Keratinocyte (primary cell): ENCODE results near the gene ADISSP. TPM values are rescaled to one million over a fixed set of nuclear protein-coding genes. Genes with fewer than 3 reads are reported as not detected.

Experiments
- DNase-seq: peaks from one replicate; pipeline ENCODE4 v3.0.0-alpha.2; 2011; ENCODE audit warnings: low read depth, missing footprints, low spot score
- FAIRE-seq: peaks from 2 replicates; lab custom pipeline; 2011; peaks lifted over from hg19 to GRCh38; lab: Jason Lieb, UNC
- H2AFZ ChIP-seq: 2 replicates; pipeline ENCODE4 v1.6.0; 2012; ENCODE audit warnings: low read length, control low read depth, inconsistent platforms; ENCODE audit not compliant: control insufficient read depth
- H3K27ac ChIP-seq: 2 replicates; pipeline ENCODE4 v1.5.1; 2011; ENCODE audit warnings: low read length; ENCODE audit not compliant: control insufficient read depth, insufficient read depth
- H3K27me3 ChIP-seq: 3 replicates; pipeline ENCODE4 v1.6.0; 2011; ENCODE audit warnings: low read length; ENCODE audit not compliant: control insufficient read depth, insufficient read depth; ENCODE audit errors: extremely low read depth
- H3K36me3 ChIP-seq, 2 experiments: 2 replicates in 1 of 2; 3 replicates in 1 of 2; pipeline ENCODE4 v1.5.1; 2011; ENCODE audit warnings: low read length in 2 of 2, mild to moderate bottlenecking in 1 of 2; ENCODE audit not compliant: control insufficient read depth in 2 of 2, insufficient read depth in 2 of 2; ENCODE audit errors: extremely low read depth in 1 of 2
- H3K4me1 ChIP-seq: 3 replicates; pipeline ENCODE4 v1.5.1; 2011; ENCODE audit warnings: low read length; ENCODE audit not compliant: control insufficient read depth, insufficient read depth; ENCODE audit errors: extremely low read depth
- H3K4me2 ChIP-seq: 3 replicates; pipeline ENCODE4 v1.6.0; 2011; ENCODE audit warnings: low read depth, low read length; ENCODE audit not compliant: control insufficient read depth, insufficient read depth; ENCODE audit errors: extremely low read depth
- H3K4me3 ChIP-seq, 3 experiments: fragments of 200-600 bp in 1 of 3; sonication (generic) in 1 of 3; 2 replicates in 2 of 3; 3 replicates in 1 of 3; pipeline ENCODE4 v1.5.1; 2011 to 2016; ENCODE audit warnings: low read length in 3 of 3, mild to moderate bottlenecking in 3 of 3, control low read depth in 2 of 3, inconsistent platforms in 1 of 3, low read depth in 1 of 3, mixed read lengths in 1 of 3, mixed run types in 1 of 3, moderate library complexity in 1 of 3; ENCODE audit not compliant: control insufficient read depth in 2 of 3, insufficient read depth in 2 of 3; ENCODE audit errors: extremely low read depth in 1 of 3
- H3K79me2 ChIP-seq: 2 replicates; pipeline ENCODE4 v1.6.0; 2012; ENCODE audit warnings: low read length; ENCODE audit not compliant: control insufficient read depth, insufficient read depth
- H3K9ac ChIP-seq: 3 replicates; pipeline ENCODE4 v1.6.0; 2011; ENCODE audit warnings: low read length; ENCODE audit not compliant: control insufficient read depth, insufficient read depth; ENCODE audit errors: extremely low read depth
- H3K9me1 ChIP-seq: 3 replicates; pipeline ENCODE4 v1.6.0; 2011; ENCODE audit warnings: low read length; ENCODE audit not compliant: control insufficient read depth, insufficient read depth; ENCODE audit errors: extremely low read depth
- H3K9me3 ChIP-seq: 2 replicates; pipeline ENCODE4 v1.5.1; 2012; ENCODE audit warnings: low read depth, low read length; ENCODE audit not compliant: control insufficient read depth
- H4K20me1 ChIP-seq: 3 replicates; pipeline ENCODE4 v1.6.0; 2011; ENCODE audit warnings: low read length; ENCODE audit not compliant: control insufficient read depth, insufficient read depth; ENCODE audit errors: extremely low read depth
- EZH2 ChIP-seq: IDR thresholded peaks from one replicate; pipeline ENCODE4 v1.6.1; 2012; ENCODE audit warnings: inconsistent platforms, mild to moderate bottlenecking, low read length, moderate library complexity
- dilution Hi-C: fragments of 300-500 bp; cut with MboI; formaldehyde crosslinking; loops from one replicate; pipeline ENCODE4 v1.7.0; 2020; ENCODE audit warnings: low sequenced_read_pairs; ENCODE audit not compliant: extremely low pct_ligation_motif_present
- polyA plus RNA-seq, 5 experiments: library from polyadenylated mRNA; depleted of rRNA in 3 of 5; stranded (reverse) in 3 of 5; stranded (forward) in 1 of 5; unstranded in 1 of 5; fragments of >200 nt; gene quantifications; 1 replicate in 1 of 5; 2 replicates in 3 of 5; 3 replicates in 1 of 5; pipeline versions ENCODE4 v1.2.1 to v1.2.3, GENCODE V29; 2011 to 2012; ENCODE audit warnings: missing spikeins in 2 of 5, low read depth in 1 of 5, low replicate concordance in 1 of 5
- TF ChIP-seq, protein P1 (sequence below), 3 experiments: IDR thresholded peaks in 1 of 3; conservative IDR thresholded peaks in 1 of 3; optimal IDR thresholded peaks in 1 of 3; 2 replicates in 2 of 3; 3 replicates in 1 of 3; pipeline versions ENCODE3 to v1.5.1; 2011; ENCODE audit warnings: low read length in 3 of 3, mild to moderate bottlenecking in 3 of 3, moderate library complexity in 2 of 3, control low read depth in 1 of 3, inconsistent platforms in 1 of 3; ENCODE audit not compliant: insufficient read depth in 2 of 3; ENCODE audit errors: extremely low read depth in 1 of 3

ADISSP gene
- polyA plus RNA-seq, 1 donor (not counting 4 experiments of a cell fraction or from before 2014, with no cell fraction given) = 28.2 TPM

DNA sequence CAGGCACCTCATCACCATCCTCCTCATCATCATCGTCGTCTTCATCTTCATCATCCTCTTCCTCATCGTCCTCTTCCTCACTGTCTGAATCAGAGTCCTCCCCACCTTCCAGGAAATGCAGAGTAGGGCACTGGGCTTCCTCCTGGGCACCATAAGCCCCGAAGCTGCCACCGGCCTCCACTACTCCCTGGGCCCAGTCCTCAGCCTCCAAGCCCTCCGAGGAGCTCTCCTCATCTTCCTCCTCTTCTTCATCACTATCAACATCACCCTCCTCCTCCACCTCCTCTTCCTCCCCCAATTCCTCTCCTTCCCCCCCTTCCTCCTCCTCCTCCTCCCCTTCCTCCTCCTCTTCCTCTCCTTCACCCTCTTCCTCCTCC lies 17.3 kb upstream of the ADISSP start:
- no peak for FAIRE-seq
- dilution Hi-C loops = no loop called here
- Histone ChIP-seq H3K4me2 (peak overlapping the region; percentile 91), H3K27me3 (no peaks in the 10 kb centered on the region), H3K9me1 (peaks cover 4% of the 10 kb centered on the region), H3K27ac (no peak overlapping the region), H3K79me2 (peaks cover 31% of the 10 kb centered on the region), H3K4me3 (peak overlapping the region; percentile 43 to 77 (median 75)), H2AFZ (no peak overlapping the region), H3K9ac (peak overlapping the region; percentile 77), H3K36me3 (peaks cover 0 to 9% of the 10 kb centered on the region in 2 experiments), H4K20me1 (peaks cover 21% of the 10 kb centered on the region), H3K4me1 (peaks cover 37% of the 10 kb centered on the region), H3K9me3 (no peaks in the 10 kb centered on the region)
- DNase-seq = no peak
- TF ChIP-seq EZH2 = no peak
- TF ChIP-seq, protein P1, sequence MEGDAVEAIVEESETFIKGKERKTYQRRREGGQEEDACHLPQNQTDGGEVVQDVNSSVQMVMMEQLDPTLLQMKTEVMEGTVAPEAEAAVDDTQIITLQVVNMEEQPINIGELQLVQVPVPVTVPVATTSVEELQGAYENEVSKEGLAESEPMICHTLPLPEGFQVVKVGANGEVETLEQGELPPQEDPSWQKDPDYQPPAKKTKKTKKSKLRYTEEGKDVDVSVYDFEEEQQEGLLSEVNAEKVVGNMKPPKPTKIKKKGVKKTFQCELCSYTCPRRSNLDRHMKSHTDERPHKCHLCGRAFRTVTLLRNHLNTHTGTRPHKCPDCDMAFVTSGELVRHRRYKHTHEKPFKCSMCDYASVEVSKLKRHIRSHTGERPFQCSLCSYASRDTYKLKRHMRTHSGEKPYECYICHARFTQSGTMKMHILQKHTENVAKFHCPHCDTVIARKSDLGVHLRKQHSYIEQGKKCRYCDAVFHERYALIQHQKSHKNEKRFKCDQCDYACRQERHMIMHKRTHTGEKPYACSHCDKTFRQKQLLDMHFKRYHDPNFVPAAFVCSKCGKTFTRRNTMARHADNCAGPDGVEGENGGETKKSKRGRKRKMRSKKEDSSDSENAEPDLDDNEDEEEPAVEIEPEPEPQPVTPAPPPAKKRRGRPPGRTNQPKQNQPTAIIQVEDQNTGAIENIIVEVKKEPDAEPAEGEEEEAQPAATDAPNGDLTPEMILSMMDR (optimal IDR thresholded peaks at IDR 0.05 in 1 of 3, IDR thresholded peaks at IDR 0.05 in 1 of 3, conservative IDR thresholded peaks at IDR 0.05 in 1 of 3; ENCODE audit: extremely low read depth in 1 of 3, insufficient read depth in 2 of 3, low read length in 3 of 3) = no peak

DNA sequence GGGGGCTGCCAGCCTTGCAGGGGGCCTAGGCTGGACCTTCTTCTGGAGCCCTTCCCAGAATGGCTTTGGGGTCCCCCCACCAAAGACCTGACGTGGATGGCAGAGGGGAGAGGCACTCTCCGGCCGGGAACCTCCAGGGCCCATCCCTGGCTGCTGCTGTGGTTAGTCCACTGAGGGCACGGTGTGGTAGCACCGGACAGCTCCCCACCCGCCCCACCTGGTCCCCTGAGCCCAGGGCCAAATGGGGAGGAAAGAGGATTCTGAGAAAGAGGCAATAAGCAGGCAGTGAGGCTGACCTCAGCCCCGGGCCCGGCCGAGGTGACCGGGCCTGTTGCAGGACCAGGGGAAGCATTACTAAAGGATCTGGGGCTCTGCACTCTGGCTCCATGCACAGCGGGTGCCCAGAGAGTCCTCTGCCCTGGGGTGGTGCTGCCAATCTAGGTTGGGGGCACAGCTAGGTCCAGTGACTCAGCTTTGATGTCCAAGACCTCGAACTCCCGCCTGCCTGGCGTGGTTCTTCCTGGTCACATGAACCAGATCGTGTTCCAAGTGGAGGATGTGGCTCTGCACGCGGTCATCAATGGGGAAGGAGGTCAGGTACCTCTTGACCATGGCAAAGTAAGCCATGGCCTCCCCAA lies 16.8 kb upstream of the ADISSP start:
- Histone ChIP-seq H3K4me1 (peaks cover 37% of the 10 kb centered on the region), H3K27me3 (no peaks in the 10 kb centered on the region), H3K79me2 (peaks cover 31% of the 10 kb centered on the region), H2AFZ (no peak overlapping the region), H4K20me1 (peaks cover 21% of the 10 kb centered on the region), H3K9me1 (peaks cover 4% of the 10 kb centered on the region), H3K9ac (no peak overlapping the region), H3K27ac (no peak overlapping the region), H3K4me2 (peak overlapping the region; percentile 91), H3K4me3 (peak overlapping the region in 2 of 3 experiments; percentile 75 to 77), H3K36me3 (peaks cover 0 to 9% of the 10 kb centered on the region in 2 experiments), H3K9me3 (no peaks in the 10 kb centered on the region)
- dilution Hi-C loops = no loop called here
- no peak for TF ChIP-seq EZH2
- TF ChIP-seq, protein P1 (optimal IDR thresholded peaks at IDR 0.05 in 1 of 3, IDR thresholded peaks at IDR 0.05 in 1 of 3, conservative IDR thresholded peaks at IDR 0.05 in 1 of 3; ENCODE audit: extremely low read depth in 1 of 3, insufficient read depth in 2 of 3, low read length in 3 of 3) = no peak
- DNase-seq (no peak), FAIRE-seq (peak; percentile 64)
